GM18858 (cell line): ENCODE results near the gene SLC25A51.
"Not testable (repeated sequence)": the region's sequence is repeated elsewhere in the genome, so short reads cannot be mapped to it uniquely, and the experiment has no call there.

ENCODE experiments used
- ATAC-seq: cut with Tn5 transposase; IDR thresholded peaks from one replicate; pipeline ENCODE4 v1.9.1; 2021; ENCODE audit not compliant: unreplicated experiment

SLC25A51 gene

GRCh38 chr9:37920471-37921167, 16.7 kb upstream of the SLC25A51 start:
- ATAC-seq, result peak; percentile 49

- ATAC-seq, result no peak
Observed at GRCh38 chr9:37919956-37920335, 16.0 kb upstream of the SLC25A51 start.

- ATAC-seq, result no peak
Observed at GRCh38 chr9:37919246-37919955, 15.5 kb upstream of the SLC25A51 start.

GRCh38 chr9:37918665-37919170, 14.8 kb upstream of the SLC25A51 start:
- ATAC-seq, result no peak

- no peak for ATAC-seq
Observed at GRCh38 chr9:37917801-37918664, 14.1 kb upstream of the SLC25A51 start.

GRCh38 chr9:37917313-37917731, 13.4 kb upstream of the SLC25A51 start:
- ATAC-seq, result no peak

GRCh38 chr9:37916471-37917312, 12.8 kb upstream of the SLC25A51 start:
- no peak for ATAC-seq

GRCh38 chr9:37915911-37916470, 12.1 kb upstream of the SLC25A51 start:
- no peak for ATAC-seq

- no peak for ATAC-seq
Observed at GRCh38 chr9:37914701-37915358, 10.9 kb upstream of the SLC25A51 start.

GRCh38 chr9:37914154-37914551, 10.2 kb upstream of the SLC25A51 start:
- no peak for ATAC-seq

- ATAC-seq, result peak; percentile 74
Observed at GRCh38 chr9:37913480-37914153, 9.7 kb upstream of the SLC25A51 start.

GRCh38 chr9:37911271-37911681, 7.3 kb upstream of the SLC25A51 start:
- no peak for ATAC-seq

- no peak for ATAC-seq
Observed at GRCh38 chr9:37910271-37910670, 6.3 kb upstream of the SLC25A51 start.

GRCh38 chr9:37909836-37910235, 5.9 kb upstream of the SLC25A51 start:
- ATAC-seq, result not testable (repeated sequence)

GRCh38 chr9:37909326-37909725, 5.4 kb upstream of the SLC25A51 start:
- no peak for ATAC-seq

- ATAC-seq, result no peak
Observed at GRCh38 chr9:37908698-37909186, 4.8 kb upstream of the SLC25A51 start.

- no peak for ATAC-seq
Observed at GRCh38 chr9:37908283-37908682, 4.4 kb upstream of the SLC25A51 start.

GRCh38 chr9:37906312-37907239, 2.6 kb upstream of the SLC25A51 start:
- ATAC-seq, result no peak
